Measurements from ENCODE around the gene RAMP1.
A peak's percentile ranks its signal among the peaks of the same experiment; 100 is the strongest.
"Not testable (repeated sequence)": the region's sequence is repeated elsewhere in the genome, so short reads cannot be mapped to it uniquely, and the experiment has no call there.

RAMP1 gene

DNA sequence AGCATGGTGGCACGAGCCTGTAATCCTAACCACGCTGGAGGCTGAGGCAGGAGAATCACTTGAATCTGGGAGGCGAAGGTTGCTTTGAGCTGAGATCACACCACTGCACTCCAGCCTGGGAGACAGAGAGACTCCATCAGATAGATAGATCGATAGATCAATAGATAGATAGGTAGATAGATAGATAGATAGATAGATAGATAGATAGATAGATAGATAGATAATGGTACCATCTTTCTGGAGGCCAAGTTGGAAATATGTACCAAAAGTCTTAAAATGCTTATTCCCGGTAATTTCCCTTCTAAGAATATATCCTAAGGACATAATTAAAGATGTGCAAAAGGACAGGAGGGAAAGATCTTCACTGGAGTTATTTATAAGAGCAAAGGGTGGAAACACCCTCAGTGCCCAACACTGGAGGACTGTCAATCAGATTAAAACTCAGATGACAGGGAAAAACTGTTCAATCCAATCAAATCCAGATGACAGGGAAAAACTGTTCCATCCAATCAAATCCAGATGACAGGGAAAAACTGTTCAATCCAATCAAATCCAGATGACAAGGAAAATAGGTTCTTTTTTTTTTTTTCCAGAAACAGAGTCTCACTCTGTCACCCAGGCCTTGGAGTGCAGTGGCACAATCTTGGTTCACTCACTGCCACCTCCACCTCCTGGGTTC lies 58.4 kb downstream of the RAMP1 start:
- no peak for DNase-seq (ENCODE audit: low spot score)

DNA sequence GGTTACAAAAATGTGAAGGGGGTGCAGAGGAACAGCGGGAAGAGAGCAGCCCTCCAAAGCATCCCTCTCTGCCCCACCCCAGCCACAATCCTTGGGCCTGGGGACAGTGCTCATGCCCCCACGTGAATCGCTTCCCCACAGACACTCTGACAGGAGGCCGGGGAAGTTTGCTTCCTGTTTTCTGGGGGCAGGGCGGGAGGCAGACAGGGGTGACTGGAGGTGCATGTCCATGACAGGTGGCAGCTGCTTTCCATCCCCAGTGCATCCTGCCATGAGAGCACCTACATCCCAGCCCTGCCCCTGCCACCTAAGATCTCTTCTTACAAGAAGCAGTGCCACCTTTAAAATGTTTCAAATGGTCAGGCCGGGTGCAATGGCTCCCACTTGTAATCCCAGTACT lies 60.2 kb downstream of the RAMP1 start:
- no peak for DNase-seq (ENCODE audit: low spot score)

DNA sequence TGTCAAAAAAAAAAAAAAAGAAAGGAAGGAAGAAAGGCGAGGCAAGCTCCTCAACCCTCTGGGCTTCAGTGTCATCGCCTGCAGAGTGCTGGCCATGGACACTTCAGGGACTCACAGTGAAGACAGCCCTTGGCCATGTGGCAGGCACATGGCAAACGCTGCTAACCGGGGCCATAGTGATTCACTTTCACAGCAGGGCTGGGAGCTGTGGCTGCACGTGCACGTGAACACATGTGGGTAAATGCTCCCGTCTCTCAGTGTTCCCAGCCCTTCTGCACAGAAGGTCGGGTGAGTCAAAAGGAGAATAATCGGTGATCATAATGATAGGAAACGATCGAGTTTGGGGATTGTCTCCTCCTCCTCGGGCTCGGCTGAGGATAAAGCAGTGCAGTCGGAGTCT lies 61.2 kb downstream of the RAMP1 start:
- DNase-seq (ENCODE audit: low spot score), result no peak

DNA sequence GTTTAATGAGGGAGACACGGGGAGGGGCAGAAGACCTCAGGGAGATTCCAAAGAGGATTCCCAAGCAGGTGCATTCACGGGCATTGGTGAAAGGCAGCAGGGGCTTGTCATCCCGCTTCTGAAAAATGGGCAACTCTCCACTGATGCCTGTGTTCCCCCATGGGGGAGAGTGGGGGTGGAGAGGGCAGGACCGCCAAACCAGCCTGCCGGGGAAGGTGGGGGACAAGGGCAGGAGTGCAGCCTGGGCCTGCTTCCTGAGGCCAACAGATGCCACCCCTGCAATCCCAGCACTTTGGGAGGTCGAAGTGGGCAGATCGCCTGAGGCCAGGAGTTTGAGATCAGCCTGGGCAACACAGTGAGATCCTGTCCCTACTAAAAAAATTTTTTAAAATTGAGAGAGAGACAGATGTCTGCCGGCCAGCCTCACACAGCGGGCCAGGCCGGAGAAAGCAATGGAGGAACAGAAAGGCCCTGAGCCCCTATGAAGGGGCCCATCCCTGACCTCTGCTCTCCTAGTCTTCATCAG lies 62.6 kb downstream of the RAMP1 start:
- DNase-seq (ENCODE audit: low spot score), result no peak

DNA sequence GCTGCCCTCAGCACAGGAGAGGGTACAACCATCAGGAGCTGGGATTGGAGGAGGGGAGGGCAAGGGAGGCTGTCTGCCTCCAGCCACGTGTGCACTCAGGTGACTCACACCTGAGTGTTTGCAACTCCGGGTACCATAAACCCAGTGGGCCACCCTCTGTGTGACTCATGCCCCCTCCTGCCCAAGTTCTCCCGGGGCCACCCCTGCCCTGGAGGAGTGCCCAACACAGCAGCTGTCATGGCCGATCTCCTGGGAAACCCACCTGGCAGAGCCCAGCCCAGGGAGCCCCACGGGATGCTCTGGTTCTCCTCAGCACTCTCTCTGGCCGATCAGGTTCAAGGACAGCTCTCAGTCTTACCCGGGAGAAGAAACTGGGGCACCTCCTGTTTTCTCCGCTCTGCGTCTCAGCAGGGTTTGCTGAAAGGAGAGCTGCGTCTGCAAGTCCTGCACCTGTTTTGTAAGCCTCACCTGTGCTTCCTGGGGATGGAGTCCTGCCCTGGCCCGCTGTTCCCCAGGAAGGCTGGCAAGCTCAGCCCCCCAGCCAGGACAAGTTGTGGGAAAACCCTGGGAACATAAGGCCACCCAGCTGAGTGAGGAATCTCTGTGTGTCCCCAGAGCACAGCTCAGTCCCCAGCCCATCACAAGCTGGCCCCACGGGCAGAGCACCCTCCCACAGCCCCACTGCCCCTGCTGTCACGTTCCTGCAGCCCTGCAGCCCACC lies 63.4 kb downstream of the RAMP1 start:
- DNase-seq (ENCODE audit: low spot score), result no peak

DNA sequence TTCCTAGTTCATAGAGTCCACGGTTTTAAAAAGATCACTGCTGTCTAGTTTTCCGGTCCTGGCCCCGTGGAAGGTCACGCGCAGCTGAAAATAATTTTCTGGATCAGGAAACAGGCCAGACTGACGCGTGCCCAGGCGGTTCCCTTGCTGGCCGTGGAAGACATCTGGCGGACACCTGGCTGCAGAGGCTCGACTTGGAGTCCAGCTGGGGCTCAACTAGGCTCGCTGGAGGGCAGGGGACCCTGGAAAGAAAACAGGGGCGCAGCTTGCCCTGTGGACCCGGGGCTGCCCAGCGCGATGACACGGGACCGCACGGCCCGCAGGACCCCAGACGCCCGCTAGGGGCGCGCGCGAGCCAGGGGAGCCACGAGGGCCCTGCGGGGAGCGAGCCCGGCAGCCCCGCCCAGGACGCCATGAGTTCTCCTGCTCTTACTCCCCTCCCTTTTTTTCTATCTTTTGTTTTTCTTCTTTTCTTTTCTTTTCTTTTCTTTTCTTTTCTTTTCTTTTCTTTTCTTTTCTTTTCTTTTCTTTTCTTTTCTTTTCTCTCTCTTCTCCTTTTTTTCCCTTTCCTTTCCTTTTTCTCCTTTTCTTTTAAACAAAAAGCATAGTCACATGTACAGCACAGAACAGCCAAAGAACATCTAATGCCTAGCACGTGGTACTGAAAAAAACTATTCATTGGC lies 64.2 kb downstream of the RAMP1 start:
- peak; percentile 76 for DNase-seq (ENCODE audit: low spot score)

DNA sequence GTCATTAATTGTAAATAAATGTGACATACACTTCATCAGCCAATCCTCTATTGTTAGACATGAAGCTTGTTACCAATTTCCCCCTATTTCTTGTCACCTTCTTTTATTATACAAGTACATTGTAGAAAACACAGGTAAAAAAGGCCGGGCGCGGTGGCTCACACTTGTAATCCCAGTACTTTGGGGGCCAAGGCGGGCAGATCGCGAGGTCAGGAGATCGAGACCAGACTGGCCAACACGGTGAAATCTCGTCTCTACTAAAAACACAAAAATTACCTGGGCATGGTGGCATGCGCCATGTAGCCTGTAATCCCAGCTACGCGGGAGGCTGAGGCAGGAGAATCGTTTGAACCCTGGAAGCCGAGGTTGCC lies 64.7 kb downstream of the RAMP1 start:
- no peak for DNase-seq (ENCODE audit: low spot score)

DNA sequence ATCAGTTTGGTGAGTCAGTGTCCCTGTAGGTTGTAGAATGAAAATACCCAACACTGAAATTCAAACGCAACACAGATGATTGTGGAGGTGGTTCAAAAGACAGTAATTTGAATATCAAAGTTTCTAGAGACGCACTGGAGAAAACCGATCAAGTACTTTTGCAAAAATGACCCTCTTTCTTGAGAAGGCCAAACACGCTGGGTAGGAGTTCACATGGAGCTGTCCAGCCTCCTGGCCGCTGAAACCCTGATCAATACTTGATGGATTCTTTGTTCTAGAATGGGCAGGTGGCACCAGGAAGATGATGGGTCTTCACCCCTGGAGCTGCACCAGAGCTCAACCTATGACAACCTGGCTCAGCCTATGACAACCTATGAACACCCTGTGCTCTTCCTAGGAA lies 67.7 kb downstream of the RAMP1 start:
- DNase-seq (ENCODE audit: low spot score), result no peak

DNA sequence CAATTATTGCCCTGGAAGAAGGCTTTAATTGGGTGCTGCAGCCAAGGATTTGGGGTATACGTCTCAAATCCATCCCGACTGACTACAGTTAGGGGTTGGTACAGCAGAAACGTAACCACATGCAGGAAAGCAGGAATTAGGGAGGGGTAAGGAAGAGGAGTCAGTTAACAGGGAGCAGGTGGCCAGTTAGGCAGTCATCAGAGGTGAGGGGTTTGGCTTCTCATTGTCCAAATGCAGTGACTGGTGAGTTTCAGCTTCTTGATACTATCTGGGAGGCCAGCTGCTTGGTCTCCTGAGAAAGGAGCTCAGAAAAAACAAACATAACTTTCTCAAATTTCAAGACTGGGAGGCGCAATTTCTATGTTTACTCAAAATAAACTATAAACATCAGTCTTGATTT lies 68.6 kb downstream of the RAMP1 start:
- DNase-seq (ENCODE audit: low spot score), result no peak

DNA sequence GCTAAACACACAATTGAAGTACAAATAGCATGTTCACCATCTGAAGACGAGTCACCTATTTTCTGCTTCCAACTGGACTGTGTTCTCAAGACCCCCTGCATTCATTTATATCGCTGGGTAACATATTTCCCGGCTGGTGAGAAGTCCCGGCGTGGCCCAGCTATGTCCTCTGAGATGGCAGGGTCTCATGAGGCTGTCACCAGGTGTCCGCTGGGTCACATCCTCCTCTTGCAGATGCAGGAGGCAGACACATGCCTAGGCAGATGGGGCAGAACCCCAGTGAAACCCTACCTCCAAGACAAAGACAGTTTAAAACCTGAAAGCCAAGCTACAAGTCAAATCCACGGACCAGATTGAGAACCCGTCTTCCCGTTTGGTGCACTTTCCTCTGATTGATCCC lies 70.6 kb downstream of the RAMP1 start:
- no peak for DNase-seq (ENCODE audit: low spot score)

DNA sequence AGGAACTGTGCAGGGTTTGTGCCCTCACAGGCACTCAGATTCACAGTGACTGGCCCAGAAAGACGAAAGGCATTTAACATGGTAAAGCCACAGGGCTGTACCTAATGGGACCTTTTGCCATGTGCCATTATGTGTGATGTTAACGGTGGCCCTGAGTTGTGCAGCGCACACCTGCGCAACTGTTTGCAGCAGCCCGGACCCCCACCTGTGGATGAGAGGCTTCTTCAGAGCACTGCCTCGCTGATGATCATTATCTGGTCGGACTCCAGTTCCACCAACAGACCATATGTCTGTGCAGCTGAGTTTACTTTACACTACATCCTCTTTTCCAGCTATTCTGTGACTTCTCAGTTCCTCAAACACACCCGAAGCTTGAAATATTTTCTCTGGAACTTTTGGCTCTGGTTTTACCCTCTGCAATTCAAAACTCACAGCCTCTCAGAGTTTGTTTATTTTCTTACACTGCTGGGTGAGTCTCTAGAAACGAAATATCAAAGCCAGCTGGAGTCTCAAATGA lies 71.8 kb downstream of the RAMP1 start:
- no peak for DNase-seq (ENCODE audit: low spot score)

DNA sequence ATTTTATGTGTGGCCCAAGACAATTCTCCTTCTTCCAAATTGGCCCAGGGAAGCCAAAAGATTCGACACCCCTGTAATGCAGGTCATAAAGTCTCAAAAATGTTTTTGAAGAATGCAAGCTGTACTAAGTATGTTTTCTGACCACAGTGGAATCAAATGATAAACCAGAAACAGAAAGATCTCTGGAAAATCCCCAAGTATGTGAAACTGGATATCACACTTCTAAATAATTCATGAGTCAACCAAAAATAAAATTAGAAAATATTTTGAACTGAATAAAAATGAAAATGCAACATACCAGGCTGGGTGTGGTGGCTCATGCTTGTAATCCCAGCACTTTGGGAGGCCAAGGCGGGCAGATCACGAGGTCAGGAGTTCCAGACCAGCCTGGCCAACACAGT lies 73.3 kb downstream of the RAMP1 start:
- DNase-seq (ENCODE audit: low spot score), result peak; percentile 15

DNA sequence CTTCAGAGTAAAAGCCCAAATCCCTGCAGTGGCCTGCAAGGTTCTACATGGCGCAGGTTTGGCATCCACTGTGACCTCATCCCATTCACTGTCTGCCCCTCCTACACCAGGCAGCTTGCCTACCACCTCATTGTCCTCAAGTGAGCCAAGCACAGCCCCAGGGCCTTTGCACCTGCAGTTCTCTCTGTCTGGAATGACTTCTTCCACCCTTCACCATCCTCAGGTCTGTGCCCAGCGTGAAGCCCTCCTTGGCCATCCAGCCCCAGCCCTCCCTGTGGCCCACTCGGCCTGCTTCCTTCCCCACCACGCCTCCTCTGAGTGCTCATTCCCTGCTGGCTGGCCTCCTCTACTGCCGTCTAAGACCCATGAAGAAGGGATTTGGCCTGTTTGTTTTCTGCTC lies 74.8 kb downstream of the RAMP1 start:
- DNase-seq (ENCODE audit: low spot score), result no peak

DNA sequence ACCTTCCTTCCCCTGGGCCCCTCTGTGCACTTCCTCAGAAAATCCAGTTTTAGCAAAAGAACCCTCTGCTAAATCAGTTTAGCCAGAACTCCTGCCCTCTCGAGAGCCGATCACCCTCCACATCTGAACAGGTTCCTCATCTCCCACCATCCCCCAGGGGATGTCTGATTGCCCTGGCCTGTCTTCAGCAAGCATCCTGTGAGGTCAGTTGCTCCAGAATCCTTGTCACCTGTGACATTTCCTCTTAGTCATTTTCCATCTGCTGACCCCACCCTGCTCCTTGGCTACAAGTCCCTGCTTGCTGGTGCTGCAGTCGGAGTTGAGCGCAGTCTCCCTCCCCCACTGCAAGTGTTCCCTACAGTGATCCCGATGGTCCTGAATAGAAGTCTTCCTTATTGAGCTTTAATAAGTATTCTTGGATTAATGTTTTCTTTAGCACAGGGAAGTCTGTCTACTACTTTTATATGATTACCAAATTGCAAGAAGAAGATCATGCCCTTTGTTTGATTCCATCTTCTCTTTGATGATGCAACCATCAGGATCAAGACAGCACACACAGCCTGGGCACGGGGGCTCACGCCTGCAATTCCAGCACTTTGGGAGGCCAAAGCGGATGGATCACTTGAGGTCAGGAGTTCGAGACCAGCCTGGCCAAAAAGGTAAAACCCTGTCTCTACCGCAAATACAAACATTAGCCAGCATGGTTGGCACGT lies 76.5 kb downstream of the RAMP1 start:
- no peak for DNase-seq (ENCODE audit: low spot score)

DNA sequence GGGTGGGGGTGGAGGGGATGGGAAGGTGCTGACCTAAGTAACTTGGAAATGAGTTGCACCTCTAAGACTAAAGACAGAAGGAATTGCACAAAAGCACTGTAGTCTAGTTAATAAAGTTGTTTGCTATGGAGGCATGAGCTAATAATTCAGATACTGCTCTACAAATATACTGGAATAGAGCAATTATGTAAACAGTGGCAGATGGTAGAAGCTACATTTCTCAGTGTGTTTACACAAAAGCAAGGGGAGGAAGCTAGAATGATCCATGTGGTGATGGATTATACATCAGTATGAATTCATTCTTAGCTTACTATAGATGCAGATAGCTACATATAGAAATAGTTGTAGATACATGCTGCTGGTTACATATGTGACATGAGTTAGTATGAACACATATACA lies 79.8 kb downstream of the RAMP1 start:
- no peak for DNase-seq (ENCODE audit: low spot score)

DNA sequence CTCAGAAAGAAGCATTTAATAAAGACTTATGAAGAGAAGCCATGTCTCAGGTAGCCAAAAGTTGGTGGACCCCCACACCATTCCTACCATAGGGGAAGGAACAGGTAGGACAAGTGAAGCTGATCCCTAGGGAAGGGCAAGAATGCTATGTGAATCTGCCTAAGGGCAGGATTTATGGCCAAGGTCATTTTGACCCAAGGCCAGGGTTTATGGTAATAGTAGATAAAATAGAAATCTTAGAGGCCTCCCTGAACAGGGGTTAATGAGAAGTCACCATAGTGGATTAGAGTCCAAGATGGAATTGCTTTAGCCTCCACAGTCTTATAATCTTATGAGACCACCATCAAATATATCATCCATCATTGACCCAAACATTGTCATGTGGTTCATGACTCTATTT lies 81.4 kb downstream of the RAMP1 start:
- no peak for DNase-seq (ENCODE audit: low spot score)

DNA sequence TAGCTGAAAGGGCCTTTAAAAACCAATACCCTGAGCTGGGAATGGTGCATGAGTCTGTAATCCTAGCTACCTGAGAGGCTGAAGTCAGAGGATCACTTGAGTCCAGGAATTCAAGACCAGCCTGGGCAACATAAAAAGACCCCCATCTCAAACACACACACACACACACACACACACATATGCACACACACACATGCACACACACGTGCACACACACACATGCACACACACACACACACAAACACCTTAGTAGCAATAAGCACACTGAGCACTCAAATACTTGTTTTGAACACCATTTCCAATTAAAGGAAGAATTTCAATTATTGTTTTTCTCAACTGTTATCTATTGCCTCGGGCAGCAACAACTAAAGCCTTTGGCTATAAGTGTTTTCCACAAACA lies 81.8 kb downstream of the RAMP1 start:
- no peak for DNase-seq (ENCODE audit: low spot score)

DNA sequence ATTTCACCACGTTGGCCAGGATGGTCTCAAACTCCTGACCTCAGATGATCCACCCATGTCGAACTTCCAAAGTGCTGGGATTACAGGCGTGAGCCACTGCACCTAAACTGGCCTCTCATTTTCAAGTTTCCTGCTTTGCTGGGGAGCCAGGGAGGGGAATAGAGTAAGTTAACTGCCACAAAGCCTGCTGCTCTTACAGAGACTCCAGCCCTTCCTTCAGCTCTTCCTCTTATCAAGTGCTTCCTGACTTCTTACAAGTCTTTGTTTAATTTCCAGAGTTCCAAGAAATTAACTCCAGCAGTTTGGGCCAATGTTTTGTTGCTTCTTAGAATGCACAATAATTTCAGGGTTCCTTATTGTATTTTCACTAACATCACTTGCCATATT lies 83.1 kb downstream of the RAMP1 start:
- DNase-seq (ENCODE audit: low spot score), result no peak

DNA sequence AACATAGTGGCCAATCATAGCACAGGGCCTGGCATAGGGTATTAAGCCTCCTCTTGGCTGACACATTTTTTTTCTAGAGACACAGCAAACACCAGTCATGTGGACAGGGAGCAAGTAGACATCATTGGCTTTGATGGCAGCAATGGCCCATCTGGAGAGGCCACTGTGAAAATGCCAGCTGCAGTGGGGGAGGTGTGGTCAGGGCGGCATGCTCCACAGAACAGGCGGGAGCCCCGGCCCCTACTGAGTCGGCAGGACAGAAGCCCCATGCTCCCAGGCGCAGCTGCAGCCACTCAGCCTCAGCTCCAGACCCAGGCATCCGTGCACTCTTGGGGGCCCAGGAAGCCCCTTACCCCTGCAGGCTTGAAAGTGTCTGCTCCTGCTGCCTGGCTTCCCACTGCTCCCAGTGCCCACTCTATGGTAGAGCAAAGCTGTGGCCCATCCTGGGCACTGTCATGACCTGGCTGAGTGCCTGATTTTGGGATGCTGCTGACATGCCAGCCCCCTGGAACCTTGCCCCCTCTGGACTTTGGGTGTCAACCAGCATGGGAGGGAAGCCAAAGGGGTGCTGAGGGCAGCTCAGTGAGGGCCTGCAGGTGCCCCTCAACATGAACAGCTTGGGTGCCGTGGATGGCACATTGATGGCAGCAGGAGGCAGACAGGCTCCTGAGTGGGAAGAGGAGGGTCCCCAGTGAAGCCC lies 84.1 kb downstream of the RAMP1 start:
- DNase-seq (ENCODE audit: low spot score), result no peak

DNA sequence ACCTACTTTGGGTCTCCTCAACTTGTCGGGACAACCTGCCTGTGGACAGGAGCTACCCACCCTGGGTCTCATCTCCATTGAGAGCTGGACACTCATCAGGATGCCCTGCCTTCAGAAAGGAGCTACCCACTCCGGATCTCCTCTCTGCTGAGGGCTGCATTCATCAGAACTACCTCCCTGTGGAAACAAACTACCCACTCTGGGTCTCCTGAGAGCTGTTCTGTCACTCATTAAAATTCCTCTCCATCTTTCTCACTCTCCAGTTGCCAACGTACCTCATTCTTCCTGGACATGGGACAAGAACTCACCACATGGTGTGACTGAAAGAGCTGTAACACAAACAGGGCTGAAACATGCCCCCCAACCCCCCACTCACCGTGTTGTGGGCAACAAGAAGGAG lies 84.9 kb downstream of the RAMP1 start:
- DNase-seq (ENCODE audit: low spot score), result no peak

DNA sequence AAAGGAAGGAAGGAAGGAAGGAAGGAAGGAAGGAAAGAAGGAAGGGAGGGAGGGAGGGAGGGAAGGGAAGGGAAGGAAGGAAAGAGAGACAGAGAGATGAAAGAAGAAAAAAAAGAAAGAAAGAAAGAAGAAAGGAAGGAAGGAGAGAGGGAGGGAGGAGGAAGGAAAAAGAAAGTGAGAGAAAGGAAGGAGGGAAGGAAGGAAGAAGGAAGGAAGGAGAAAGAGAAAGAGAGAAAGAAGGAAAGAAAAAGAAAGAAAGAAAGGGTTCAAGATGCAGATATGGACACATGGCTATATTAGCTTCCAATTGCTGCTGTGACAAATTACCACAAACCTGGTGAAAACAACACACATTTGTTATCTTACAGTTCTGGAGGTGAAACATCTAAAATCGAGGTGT lies 87.0 kb downstream of the RAMP1 start:
- no peak for DNase-seq (ENCODE audit: low spot score)

DNA sequence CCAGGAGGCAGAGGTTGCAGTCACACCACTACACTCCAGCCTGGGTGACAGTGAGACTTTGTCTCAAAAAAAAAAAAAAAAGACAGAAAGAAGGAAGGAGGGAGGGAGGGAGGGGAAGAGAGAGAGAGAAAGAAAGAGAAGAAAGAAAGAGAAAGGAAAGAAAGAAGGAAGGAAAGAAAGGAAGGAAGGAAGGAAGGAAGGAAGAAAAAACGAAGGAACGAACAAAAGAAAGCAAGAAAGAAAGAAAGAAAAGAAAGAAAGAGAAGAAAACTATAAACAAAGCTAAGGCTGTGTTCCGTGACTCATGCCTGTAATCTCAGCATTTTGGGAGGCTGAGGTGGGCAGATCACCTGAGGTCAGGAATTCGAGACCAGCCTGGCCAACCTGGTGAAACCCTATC lies 91.9 kb downstream of the RAMP1 start:
- DNase-seq (ENCODE audit: low spot score), result not testable (repeated sequence)

Measured in activated CD4-positive, alpha-beta T cell treated with anti-CD3 and anti-CD28 coated beads, Interleukin-2, Interleukin-4, amounts not matched to agents 100 ng/mL and 50 ng/mL, durations not matched to agents 16 hours and 8 hours (primary cell).